Tibial nerve (tissue), 4 donors: ENCODE data around the gene MAP3K12. TPM values are rescaled to one million over a fixed set of nuclear protein-coding genes. Genes with fewer than 3 reads are reported as not detected.

ENCODE experiments used
- DNase-seq, 2 donors: peaks; one replicate each; pipeline ENCODE4 v3.0.0-alpha.2; 2019; ENCODE audit warnings: low spot score in 2 of 2
- H3K27ac ChIP-seq, 4 donors: fragments of 200-600 bp; sonication (generic) in 3 of 4; one replicate each; pipeline ENCODE4 v1.5.1; 2017 to 2019; ENCODE audit warnings: mild to moderate bottlenecking in 1 of 4
- H3K27me3 ChIP-seq, 2 donors: fragments of 200-600 bp; sonication (generic) in 1 of 2; one replicate each; pipeline versions ENCODE4 v1.5.1 to v1.6.0; 2017 to 2019
- H3K36me3 ChIP-seq, 3 donors: fragments of 200-600 bp; sonication (generic); one replicate each; pipeline ENCODE4 v1.5.1; 2018 to 2019
- H3K4me1 ChIP-seq, 4 donors: fragments of 200-600 bp; sonication (generic) in 3 of 4; one replicate each; pipeline ENCODE4 v1.5.1; 2017 to 2019
- H3K4me3 ChIP-seq, 4 donors: fragments of 200-600 bp; sonication (generic) in 3 of 4; one replicate each; pipeline ENCODE4 v1.5.1; 2017 to 2019; ENCODE audit warnings: mild to moderate bottlenecking in 1 of 4, moderate library complexity in 1 of 4
- H3K9me3 ChIP-seq, 4 donors: fragments of 200-600 bp; sonication (generic) in 3 of 4; one replicate each; pipeline ENCODE4 v1.5.1; 2017 to 2019
- CTCF ChIP-seq, 5 experiments: fragments of 200-600 bp in 3 of 5; fragments of 450-650 bp in 2 of 5; sonication (generic) in 3 of 5; IDR thresholded peaks; one replicate each; pipeline ENCODE4 v1.5.1; 2016 to 2019; ENCODE audit warnings: antibody characterized with exemption in 5 of 5, mild to moderate bottlenecking in 3 of 5, moderate library complexity in 2 of 5
- EP300 ChIP-seq, 2 donors: sonication (generic); formaldehyde crosslinking; IDR thresholded peaks; one replicate each; pipeline ENCODE4 v1.6.1; 2017; ENCODE audit warnings: antibody characterized with exemption in 2 of 2, mild to moderate bottlenecking in 1 of 2
- POLR2A ChIP-seq, 2 donors: fragments of 450-650 bp; IDR thresholded peaks; one replicate each; pipeline ENCODE4 v1.6.1; 2017; ENCODE audit warnings: antibody characterized with exemption in 2 of 2, mild to moderate bottlenecking in 2 of 2, moderate library complexity in 2 of 2
- WGBS, 2 donors: methylation state at CpG; one replicate each; pipeline ENCODE4 v1.1.5; 2018; 5-methylcytosine and 5-hydroxymethylcytosine counted together
- total RNA-seq, 4 donors: library from RNA; depleted of rRNA; stranded (reverse); fragments of >200 nt; gene quantifications; one replicate each; pipeline ENCODE4 v1.1.0, GENCODE V29; 2016

Gene MAP3K12
- total RNA-seq, 4 donors from 2014 or later, result 35.6 to 95.1 (median 58.3) TPM

GRCh38 chr12:53505555-53506449, 6.5 kb upstream of the MAP3K12 start:
- peak overlapping the region in 2 of 4 donors; percentile 65 to 100 for H3K27ac ChIP-seq
- H3K4me3 ChIP-seq, result no peak overlapping the region
- 67 to 70% methylated on average over 19 of the region's 19 CpGs for WGBS, 2 donors
- no peaks in the 10 kb centered on the region for H3K27me3 ChIP-seq
- no peak for DNase-seq
- TF ChIP-seq EP300 (IDR thresholded peaks at IDR 0.05), result no peak
- TF ChIP-seq CTCF (IDR thresholded peaks at IDR 0.05), result no peak
- TF ChIP-seq POLR2A (IDR thresholded peaks at IDR 0.05), result no peak
- H3K4me1 ChIP-seq, result peaks cover 2 to 58% (median 25%) of the 10 kb centered on the region in 4 donors
- H3K9me3 ChIP-seq, result no peaks in the 10 kb centered on the region
- H3K36me3 ChIP-seq, result peaks cover 0 to 53% (median 3%) of the 10 kb centered on the region in 3 donors

GRCh38 chr12:53505086-53505485, 5.8 kb upstream of the MAP3K12 start:
- H3K9me3 ChIP-seq, result no peaks in the 10 kb centered on the region
- peaks cover 0 to 46% (median 3%) of the 10 kb centered on the region in 3 donors for H3K36me3 ChIP-seq
- H3K4me3 ChIP-seq, result no peak overlapping the region
- 64 to 70% methylated on average over 10 of the region's 10 CpGs for WGBS, 2 donors
- DNase-seq, result no peak
- H3K27me3 ChIP-seq, result no peaks in the 10 kb centered on the region
- peak overlapping the region in 2 of 4 donors; percentile 65 to 100 for H3K27ac ChIP-seq
- H3K4me1 ChIP-seq, result peaks cover 2 to 58% (median 25%) of the 10 kb centered on the region in 4 donors
- no peak for TF ChIP-seq EP300 (IDR thresholded peaks at IDR 0.05)
- TF ChIP-seq CTCF (IDR thresholded peaks at IDR 0.05), result no peak
- TF ChIP-seq POLR2A (IDR thresholded peaks at IDR 0.05), result no peak

DNA sequence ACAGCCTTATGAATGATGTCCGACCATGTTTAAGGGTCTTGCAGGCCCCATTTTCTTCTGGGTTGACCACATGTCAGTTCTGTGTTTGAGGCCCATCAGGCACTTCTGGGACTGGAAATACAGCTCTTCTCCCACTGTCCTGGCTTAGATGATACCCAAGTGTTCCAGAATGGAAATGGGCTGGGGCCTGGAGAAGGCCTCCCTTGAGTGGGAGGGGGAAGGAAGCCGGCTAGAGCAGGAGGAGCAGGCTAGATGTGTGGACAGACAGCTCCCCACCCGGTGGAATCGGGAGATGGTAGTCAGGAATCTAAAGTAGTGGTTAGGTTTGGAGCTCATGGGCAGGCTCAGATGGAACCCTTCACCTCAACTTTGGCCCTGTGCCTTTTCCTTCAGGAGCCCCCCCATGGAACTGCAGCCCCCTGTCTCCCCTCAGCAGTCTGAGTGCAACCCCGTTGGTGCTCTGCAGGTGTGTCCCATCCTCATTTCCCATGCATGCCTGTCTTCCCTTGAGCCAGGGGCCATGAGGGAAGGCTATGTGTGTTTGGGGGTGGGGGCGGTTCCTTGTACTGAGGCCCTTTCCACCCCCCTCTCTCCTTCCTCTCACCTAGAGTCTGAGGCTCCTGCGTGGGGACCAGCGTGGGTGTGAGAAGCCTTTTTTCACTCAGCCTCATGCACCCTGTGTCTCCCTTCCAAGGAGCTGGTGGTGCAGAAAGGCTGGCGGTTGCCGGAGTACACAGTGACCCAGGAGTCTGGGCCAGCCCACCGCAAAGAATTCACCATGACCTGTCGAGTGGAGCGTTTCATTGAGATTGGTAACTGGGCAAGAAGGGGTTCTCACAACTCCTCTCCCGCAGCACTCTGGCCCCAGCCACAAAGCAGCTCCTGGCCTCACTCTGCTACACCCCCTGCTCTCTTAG, 5.0 kb upstream of the MAP3K12 start:
- WGBS, 2 donors, result 78 to 79% methylated on average over 14 of the region's 14 CpGs
- no peak for TF ChIP-seq POLR2A (IDR thresholded peaks at IDR 0.05)
- TF ChIP-seq EP300 (IDR thresholded peaks at IDR 0.05), result no peak
- no peak for TF ChIP-seq CTCF (IDR thresholded peaks at IDR 0.05)
- no peaks in the 10 kb centered on the region for H3K27me3 ChIP-seq
- peak overlapping the region in 2 of 4 donors; percentile 98 to 100 for H3K27ac ChIP-seq
- H3K9me3 ChIP-seq, result no peaks in the 10 kb centered on the region
- H3K36me3 ChIP-seq, result peaks cover 0 to 40% (median 3%) of the 10 kb centered on the region in 3 donors
- no peak overlapping the region for H3K4me3 ChIP-seq
- DNase-seq, result no peak
- peaks cover 2 to 58% (median 25%) of the 10 kb centered on the region in 4 donors for H3K4me1 ChIP-seq

DNA sequence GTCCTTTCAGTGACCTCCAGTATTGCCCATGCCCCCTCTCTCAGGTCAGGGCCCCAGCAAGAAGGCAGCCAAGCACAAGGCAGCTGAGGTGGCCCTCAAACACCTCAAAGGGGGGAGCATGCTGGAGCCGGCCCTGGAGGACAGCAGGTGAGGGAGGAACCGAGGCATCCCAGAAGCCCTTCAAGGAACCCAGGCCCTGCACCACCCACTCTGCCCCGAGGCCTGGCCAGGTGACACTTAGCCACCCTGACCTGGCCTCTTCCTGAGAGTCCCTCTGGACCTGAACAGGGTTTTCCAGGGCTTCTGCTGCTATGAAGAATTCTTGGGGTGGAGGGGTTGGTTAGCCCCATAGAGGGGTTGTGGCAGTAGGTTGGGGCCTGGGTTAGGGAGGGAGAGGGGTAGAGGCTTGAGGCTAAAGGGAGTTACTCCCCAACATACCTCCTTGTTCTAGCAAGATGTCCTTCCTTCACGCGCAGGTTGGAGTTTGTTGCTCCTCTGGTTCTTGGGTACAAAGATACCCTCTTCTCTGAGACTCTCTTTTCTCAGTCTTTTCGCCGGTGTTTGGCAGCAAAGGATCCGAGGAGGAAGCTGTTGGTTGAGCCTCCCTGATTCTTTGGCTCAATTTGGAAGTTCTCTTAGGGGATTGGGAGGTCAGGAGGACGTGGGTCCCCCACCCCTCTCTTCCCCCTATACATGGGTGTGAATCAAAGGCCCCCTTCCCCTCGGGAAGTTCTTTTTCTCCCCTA, 3.9 kb upstream of the MAP3K12 start:
- peaks cover 2 to 56% (median 21%) of the 10 kb centered on the region in 4 donors for H3K4me1 ChIP-seq
- no peak for DNase-seq
- H3K4me3 ChIP-seq, result no peak overlapping the region
- H3K36me3 ChIP-seq, result peaks cover 0 to 40% (median 3%) of the 10 kb centered on the region in 3 donors
- TF ChIP-seq CTCF (IDR thresholded peaks at IDR 0.05) (no peak), EP300 (IDR thresholded peaks at IDR 0.05) (no peak), POLR2A (IDR thresholded peaks at IDR 0.05) (no peak)
- no peaks in the 10 kb centered on the region for H3K27me3 ChIP-seq
- H3K27ac ChIP-seq, result peak overlapping the region in 3 of 4 donors; percentile 64 to 100 (median 98)
- WGBS, 2 donors, result 80 to 88% methylated on average over 10 of the region's 10 CpGs
- H3K9me3 ChIP-seq, result no peaks in the 10 kb centered on the region
